Left renal pelvis (tissue), 4 donors: ENCODE data around the gene SLC45A1. TPM values are rescaled to one million over a fixed set of nuclear protein-coding genes. Genes with fewer than 3 reads are reported as not detected.
"Not testable (repeated sequence)": the region's sequence is repeated elsewhere in the genome, so short reads cannot be mapped to it uniquely, and the experiment has no call there.

ENCODE experiments used
- DNase-seq, 4 donors: peaks; one replicate each; pipeline ENCODE4 v3.0.0-alpha.2; 2013; ENCODE audit warnings: low read depth in 4 of 4, low spot score in 3 of 4
- polyA plus RNA-seq, 4 donors: library from polyadenylated mRNA; unstranded; fragments of 120-200 nt; gene quantifications; one replicate each; pipeline ENCODE4 v1.2.1, GENCODE V29; 2013; ENCODE audit not compliant: insufficient read length in 4 of 4

Gene SLC45A1
- polyA plus RNA-seq, 4 donors, result 1.5 to 3.2 (median 3.0) TPM

- DNase-seq, result no peak
These were observed 46.9 kb downstream of the SLC45A1 start for GRCh38 chr1:8364528-8365442.

GRCh38 chr1:8365661-8366362 lies 47.9 kb downstream of the SLC45A1 start:
- no peak for DNase-seq

- no peak for DNase-seq
These were observed 49.8 kb downstream of the SLC45A1 start for GRCh38 chr1:8367571-8368194.

- DNase-seq, result no peak
These were observed 51.2 kb downstream of the SLC45A1 start for GRCh38 chr1:8368956-8369639.

- DNase-seq, result no peak
These were observed 52.4 kb downstream of the SLC45A1 start for GRCh38 chr1:8370046-8370881.

GRCh38 chr1:8370905-8371315 lies 53.0 kb downstream of the SLC45A1 start:
- DNase-seq, result no peak

- DNase-seq, result no peak
These were observed 53.6 kb downstream of the SLC45A1 start for GRCh38 chr1:8371372-8371991.

GRCh38 chr1:8373125-8373524 lies 55.2 kb downstream of the SLC45A1 start:
- DNase-seq, result no peak

- no peak for DNase-seq
These were observed 55.8 kb downstream of the SLC45A1 start for GRCh38 chr1:8373581-8374241.

- DNase-seq, result no peak
These were observed 56.4 kb downstream of the SLC45A1 start for GRCh38 chr1:8374356-8374755.

- no peak for DNase-seq
These were observed 56.9 kb downstream of the SLC45A1 start for GRCh38 chr1:8374812-8375211.

- no peak for DNase-seq
These were observed 58.5 kb downstream of the SLC45A1 start for GRCh38 chr1:8376358-8376840.

- no peak for DNase-seq
These were observed 59.5 kb downstream of the SLC45A1 start for GRCh38 chr1:8377271-8377981.

- DNase-seq, result no peak
These were observed 60.3 kb downstream of the SLC45A1 start for GRCh38 chr1:8378178-8378577.

GRCh38 chr1:8378981-8379470 lies 61.1 kb downstream of the SLC45A1 start:
- no peak for DNase-seq

- no peak for DNase-seq
These were observed 61.7 kb downstream of the SLC45A1 start for GRCh38 chr1:8379513-8380186.

- not testable (repeated sequence) for DNase-seq
These were observed 62.4 kb downstream of the SLC45A1 start for GRCh38 chr1:8380310-8380709.
